Measurements from ENCODE around the gene CDKN2B-AS1. TPM values are rescaled to one million over a fixed set of nuclear protein-coding genes. Genes with fewer than 3 reads are reported as not detected.

The CDKN2B-AS1 gene
- total RNA-seq, 1 donor from 2014 or later, result not detected

DNA sequence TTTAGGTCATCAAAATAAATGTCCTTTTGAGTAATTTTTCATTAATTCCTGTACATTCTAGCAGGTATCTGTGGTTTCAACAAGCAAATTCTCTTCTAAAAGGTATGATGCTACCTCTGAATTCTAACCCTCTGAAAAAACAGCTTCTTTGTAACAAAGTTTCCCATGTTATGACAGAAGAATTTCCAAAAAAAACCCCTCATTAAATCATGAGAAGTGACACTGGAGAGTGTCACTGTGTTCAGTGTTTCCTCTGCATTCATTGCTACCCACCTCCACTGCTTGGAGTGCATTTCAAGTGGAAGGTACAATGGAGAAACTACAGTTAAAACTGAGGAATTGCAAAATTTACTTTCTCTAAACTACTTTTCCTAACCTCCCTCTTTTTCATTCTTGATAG is 10.5 kb upstream of the CDKN2B-AS1 start:
- Histone ChIP-seq H3K9me3 (no peaks in the 10 kb centered on the region), H3K4me3 (no peak overlapping the region), H3K36me3 (no peaks in the 10 kb centered on the region), H3K27ac (no peak overlapping the region), H3K27me3 (peaks cover 5% of the 10 kb centered on the region), H3K4me1 (no peaks in the 10 kb centered on the region)
- intact Hi-C loops (cut with DNase I), result loop anchor here (10.0 kb wide), 1 partner anchor 429 kb away; no protein-coding TSS in a partner anchor
- TF ChIP-seq, protein P1, sequence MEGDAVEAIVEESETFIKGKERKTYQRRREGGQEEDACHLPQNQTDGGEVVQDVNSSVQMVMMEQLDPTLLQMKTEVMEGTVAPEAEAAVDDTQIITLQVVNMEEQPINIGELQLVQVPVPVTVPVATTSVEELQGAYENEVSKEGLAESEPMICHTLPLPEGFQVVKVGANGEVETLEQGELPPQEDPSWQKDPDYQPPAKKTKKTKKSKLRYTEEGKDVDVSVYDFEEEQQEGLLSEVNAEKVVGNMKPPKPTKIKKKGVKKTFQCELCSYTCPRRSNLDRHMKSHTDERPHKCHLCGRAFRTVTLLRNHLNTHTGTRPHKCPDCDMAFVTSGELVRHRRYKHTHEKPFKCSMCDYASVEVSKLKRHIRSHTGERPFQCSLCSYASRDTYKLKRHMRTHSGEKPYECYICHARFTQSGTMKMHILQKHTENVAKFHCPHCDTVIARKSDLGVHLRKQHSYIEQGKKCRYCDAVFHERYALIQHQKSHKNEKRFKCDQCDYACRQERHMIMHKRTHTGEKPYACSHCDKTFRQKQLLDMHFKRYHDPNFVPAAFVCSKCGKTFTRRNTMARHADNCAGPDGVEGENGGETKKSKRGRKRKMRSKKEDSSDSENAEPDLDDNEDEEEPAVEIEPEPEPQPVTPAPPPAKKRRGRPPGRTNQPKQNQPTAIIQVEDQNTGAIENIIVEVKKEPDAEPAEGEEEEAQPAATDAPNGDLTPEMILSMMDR (IDR thresholded peaks at IDR 0.05), result no peak
- no peak for DNase-seq (ENCODE audit: low spot score in 2 of 2)

DNA sequence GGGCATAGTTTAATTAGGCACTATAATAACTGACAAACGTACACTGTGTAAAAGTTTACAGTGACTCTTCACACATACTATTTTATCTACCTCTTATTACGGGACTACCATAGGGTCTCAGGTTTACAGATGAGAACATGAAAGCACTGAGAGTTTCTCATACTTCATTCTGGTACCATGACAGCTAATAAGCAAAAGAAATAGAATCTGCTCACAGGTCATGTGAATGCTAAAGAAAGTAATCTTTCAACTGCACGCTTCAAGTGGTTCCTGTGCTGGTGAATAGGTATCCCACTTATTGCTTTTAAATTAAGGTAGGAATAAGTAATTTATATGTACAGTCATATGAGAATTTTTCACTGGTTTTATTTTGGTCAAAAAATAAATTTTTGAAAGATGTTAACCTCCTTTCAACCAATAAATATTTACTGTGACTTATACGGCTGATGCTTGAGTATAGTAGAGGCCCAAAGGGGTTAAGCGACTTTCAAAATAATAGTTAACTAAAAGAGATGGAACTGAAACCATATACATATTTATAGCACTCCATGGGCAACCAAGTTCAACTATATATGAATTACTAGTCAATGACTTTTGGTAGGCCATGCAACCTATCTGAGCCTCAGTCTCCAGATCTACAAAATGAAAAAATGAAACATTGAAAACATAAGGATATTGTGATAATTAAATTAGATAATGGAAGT is 8.5 kb upstream of the CDKN2B-AS1 start:
- DNase-seq (ENCODE audit: low spot score in 2 of 2), result no peak
- H3K4me1 ChIP-seq, result no peaks in the 10 kb centered on the region
- no peaks in the 10 kb centered on the region for H3K9me3 ChIP-seq
- TF ChIP-seq, protein P1 (IDR thresholded peaks at IDR 0.05), result no peak
- no peaks in the 10 kb centered on the region for H3K36me3 ChIP-seq
- H3K27ac ChIP-seq, result no peak overlapping the region
- no peaks in the 10 kb centered on the region for H3K27me3 ChIP-seq
- intact Hi-C loops (cut with DNase I), result loop anchor here (10.0 kb wide), 1 partner anchor 431 kb away; no protein-coding TSS in a partner anchor
- H3K4me3 ChIP-seq, result no peak overlapping the region

DNA sequence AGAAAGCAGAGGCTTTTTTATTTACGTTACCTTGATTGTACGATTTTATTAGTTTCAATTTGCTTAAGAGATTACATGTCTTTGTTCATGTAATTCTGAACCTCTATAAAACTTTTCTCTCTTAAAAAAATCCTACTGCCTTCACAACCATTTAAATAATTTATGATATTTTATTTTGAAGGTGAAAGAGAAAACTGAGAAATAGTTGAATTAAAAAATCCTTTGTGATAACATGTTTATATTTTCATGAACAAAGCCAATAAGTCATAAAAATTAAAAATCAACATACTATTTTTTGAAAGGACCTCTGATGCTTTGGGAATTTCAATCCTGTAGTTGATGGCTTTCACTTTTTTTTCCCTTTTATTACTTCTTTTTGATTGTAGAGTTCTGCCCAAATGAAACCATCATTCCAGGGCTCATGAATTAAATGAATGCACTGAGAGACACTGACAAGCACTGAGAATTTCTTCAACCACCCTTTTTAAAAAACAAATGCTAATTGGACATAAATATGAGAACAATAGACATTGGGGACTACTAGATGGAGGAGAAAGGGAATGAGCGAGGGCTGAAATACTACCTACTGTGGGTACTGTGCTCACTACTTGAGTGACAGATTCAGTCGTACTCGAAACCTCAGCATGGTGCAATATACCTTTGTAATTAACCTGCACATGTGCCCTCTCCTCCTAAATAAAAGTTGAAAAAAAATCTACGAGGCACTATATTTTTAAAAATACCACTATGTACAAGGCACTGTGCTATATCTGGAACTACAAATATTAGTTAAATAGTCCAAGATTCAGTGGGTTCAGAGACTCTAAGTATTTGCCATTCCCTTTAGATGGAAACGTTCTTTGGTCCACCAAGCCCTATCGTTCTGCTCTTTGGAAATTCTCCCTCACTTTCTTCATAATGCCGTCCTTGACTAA is 6.3 kb upstream of the CDKN2B-AS1 start:
- intact Hi-C loops (cut with DNase I), result loop anchor here (10.0 kb wide), 1 partner anchor 434 kb away; no protein-coding TSS in a partner anchor
- Histone ChIP-seq H3K36me3 (no peaks in the 10 kb centered on the region), H3K27ac (no peak overlapping the region), H3K4me3 (no peak overlapping the region), H3K4me1 (no peaks in the 10 kb centered on the region), H3K27me3 (no peaks in the 10 kb centered on the region), H3K9me3 (no peaks in the 10 kb centered on the region)
- TF ChIP-seq, protein P1 (IDR thresholded peaks at IDR 0.05), result no peak
- no peak for DNase-seq (ENCODE audit: low spot score in 2 of 2)

DNA sequence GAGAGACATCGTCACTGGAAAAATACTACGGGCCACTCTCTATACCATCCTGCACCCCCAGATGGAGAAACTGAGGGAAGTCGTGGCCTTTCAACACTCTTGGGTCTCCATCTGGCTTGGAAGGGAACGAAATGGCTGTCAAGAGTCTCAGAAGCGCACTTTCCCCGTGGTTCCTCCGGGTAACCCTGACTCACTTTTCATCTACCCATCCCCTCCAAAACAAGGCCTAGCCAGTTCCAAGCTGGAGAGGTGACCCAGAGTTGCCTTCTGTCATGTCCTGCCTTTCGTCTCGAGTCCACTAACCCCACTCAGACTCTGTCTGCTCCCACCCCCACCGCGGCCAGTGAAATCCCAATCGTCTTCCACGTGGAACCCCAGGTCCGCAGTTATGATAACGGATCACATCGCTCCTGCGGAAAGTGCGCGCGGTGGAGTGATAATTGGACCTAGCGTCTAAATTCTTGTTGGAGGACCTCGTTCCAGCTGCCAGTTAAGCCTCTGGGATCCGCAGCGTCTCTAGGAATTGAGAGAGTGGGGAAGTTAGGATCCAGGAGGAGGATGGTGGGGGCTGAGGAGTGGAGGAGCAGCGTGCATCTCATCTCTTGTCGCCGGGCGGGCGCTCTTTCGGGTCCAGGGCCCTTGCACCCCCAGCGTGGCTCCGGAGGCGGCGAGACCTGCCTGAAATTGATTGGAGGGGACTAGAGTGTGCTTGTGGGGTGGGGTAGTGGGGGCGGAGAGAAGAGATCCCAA is 5.0 kb upstream of the CDKN2B-AS1 start:
- DNase-seq (ENCODE audit: low spot score in 2 of 2), result no peak
- no peaks in the 10 kb centered on the region for H3K27me3 ChIP-seq
- intact Hi-C loops (cut with DNase I), result loop anchor here (10.0 kb wide), 2 partner anchors 435 to 585 kb away; partner anchors contain the start of gene IFNA8
- no peak overlapping the region for H3K27ac ChIP-seq
- TF ChIP-seq, protein P1 (IDR thresholded peaks at IDR 0.05), result no peak
- H3K4me3 ChIP-seq, result no peak overlapping the region
- H3K9me3 ChIP-seq, result no peaks in the 10 kb centered on the region
- H3K36me3 ChIP-seq, result no peaks in the 10 kb centered on the region
- peaks cover 0 to 5% of the 10 kb centered on the region in 2 donors for H3K4me1 ChIP-seq
